GM23248 (cell line): ENCODE data around the gene BCKDHB. TPM values are rescaled to one million over a fixed set of nuclear protein-coding genes. Genes with fewer than 3 reads are reported as not detected.

Experiments used
- DNase-seq: peaks from one replicate; pipeline ENCODE4 v3.0.0-alpha.2; 2015
- H2AFZ ChIP-seq: fragments of 200-600 bp; sonication (generic); 2 replicates; pipeline ENCODE4 v1.6.1; 2016; ENCODE audit warnings: antibody characterized with exemption
- H3F3A ChIP-seq: fragments of 200-600 bp; sonication (generic); 2 replicates; pipeline ENCODE4 v1.6.1; 2016; ENCODE audit warnings: mild to moderate bottlenecking, antibody characterized with exemption, mixed run types; ENCODE audit not compliant: insufficient read depth
- H3K27ac ChIP-seq: fragments of 200-600 bp; sonication (generic); 2 replicates; pipeline ENCODE4 v1.5.1; 2016; ENCODE audit warnings: mild to moderate bottlenecking
- H3K27me3 ChIP-seq: fragments of 200-600 bp; sonication (generic); replicated peaks from 2 replicates; pipeline ENCODE4 v1.6.1; 2016; ENCODE audit warnings: mild to moderate bottlenecking; ENCODE audit not compliant: insufficient read depth
- H3K36me3 ChIP-seq: fragments of 200-600 bp; sonication (generic); 2 replicates; pipeline ENCODE4 v1.6.1; 2016; ENCODE audit warnings: low read depth, mild to moderate bottlenecking
- H3K4me1 ChIP-seq: fragments of 200-600 bp; sonication (generic); 2 replicates; pipeline ENCODE4 v1.6.1; 2016; ENCODE audit warnings: mild to moderate bottlenecking; ENCODE audit not compliant: insufficient read depth
- H3K4me2 ChIP-seq: fragments of 200-600 bp; sonication (generic); one replicate; pipeline ENCODE4 v1.6.1; 2016; ENCODE audit warnings: mild to moderate bottlenecking; ENCODE audit not compliant: unreplicated experiment
- H3K4me3 ChIP-seq: fragments of 200-600 bp; sonication (generic); 2 replicates; pipeline ENCODE4 v1.5.1; 2016; ENCODE audit warnings: mild to moderate bottlenecking
- H3K79me2 ChIP-seq: fragments of 200-600 bp; sonication (generic); 2 replicates; pipeline ENCODE4 v1.6.1; 2016; ENCODE audit warnings: mild to moderate bottlenecking; ENCODE audit not compliant: insufficient read depth
- H3K9ac ChIP-seq: fragments of 200-600 bp; sonication (generic); 2 replicates; pipeline ENCODE4 v1.6.1; 2016; ENCODE audit warnings: mild to moderate bottlenecking
- H3K9me2 ChIP-seq: fragments of 200-600 bp; sonication (generic); 2 replicates; pipeline ENCODE4 v1.6.1; 2016; ENCODE audit warnings: mixed run types, mild to moderate bottlenecking, moderate library complexity; ENCODE audit not compliant: insufficient read depth
- H3K9me3 ChIP-seq: fragments of 200-600 bp; sonication (generic); one replicate; pipeline ENCODE4 v1.6.1; 2017; ENCODE audit warnings: low read depth
- H4K20me1 ChIP-seq: fragments of 200-600 bp; sonication (generic); 2 replicates; pipeline ENCODE4 v1.6.0; 2016; ENCODE audit not compliant: insufficient read depth
- EZH2 ChIP-seq: fragments of 200-600 bp; sonication (generic); IDR thresholded peaks from 2 replicates; pipeline ENCODE4 v1.6.1; 2018; ENCODE audit warnings: antibody characterized with exemption, mild to moderate bottlenecking; ENCODE audit not compliant: insufficient read depth, poor library complexity, severe bottlenecking
- EZH2phosphoT487 ChIP-seq: fragments of 200-600 bp; sonication (generic); IDR thresholded peaks from 2 replicates; pipeline ENCODE4 v1.6.1; 2018; ENCODE audit warnings: antibody characterized with exemption, moderate library complexity, mild to moderate bottlenecking, low read depth; ENCODE audit not compliant: insufficient read depth
- WGBS, 2 experiments: methylation state at CpG; one replicate each; pipeline ENCODE4 v1.1.6; 2015 to 2017; ENCODE audit warnings: low lambda C conversion rate in 2 of 2, low coverage in 1 of 2; ENCODE audit errors: missing lambda C conversion rate in 2 of 2; 5-methylcytosine and 5-hydroxymethylcytosine counted together
- in situ Hi-C: fragments of 300-500 bp; cut with MboI; formaldehyde crosslinking; loops from 2 replicates; pipeline ENCODE4 v1.15.0; 2020
- polyA plus RNA-seq: library from polyadenylated mRNA; unstranded; fragments of >200 nt; fragmentation: Nextera tagmentation; extraction: Ambion mirVana; gene quantifications from 2 replicates; pipeline ENCODE4 v1.2.1, GENCODE V29; 2016
- total RNA-seq: library from RNA; depleted of rRNA; stranded (reverse); fragments of >200 nt; shearing (Covaris generic); gene quantifications from 2 replicates; pipeline ENCODE4 v1.2.3, GENCODE V29; 2014

The BCKDHB gene
- total and polyA plus RNA-seq, 2 experiments from 2014 or later: 18.4 to 33.8 TPM

- peaks cover 10% of the 10 kb centered on the region; the same call in 1 of the 2 replicates for H3F3A ChIP-seq
- WGBS, 2 experiments: 94 to 95% methylated on average over 1 of the region's 1 CpG
Observed at GRCh38 chr6:80356000-80356399, 249.5 kb downstream of the BCKDHB start.

GRCh38 chr6:80356545-80356944 is 250.1 kb downstream of the BCKDHB start:
- TF ChIP-seq EZH2 (no peak), EZH2phosphoT487 (no peak)
- Histone ChIP-seq H3K4me2 (no peak overlapping the region), H4K20me1 (no peaks in the 10 kb centered on the region), H3F3A (peaks cover 10% of the 10 kb centered on the region; the same call in 1 of the 2 replicates), H3K4me1 (0 out of 2 replicates have a peak, but pooled peaks cover 6% of the 10 kb centered on the region), H3K27me3 (no peaks in the 10 kb centered on the region), H3K9me2 (no peaks in the 10 kb centered on the region), H3K79me2 (no peaks in the 10 kb centered on the region), H3K9me3 (no peaks in the 10 kb centered on the region), H3K4me3 (no peak overlapping the region), H3K27ac (no peak overlapping the region), H2AFZ (no peak overlapping the region), H3K36me3 (no peaks in the 10 kb centered on the region), H3K9ac (no peak overlapping the region)
- no peak for DNase-seq
- in situ Hi-C loops: no loop called here
- WGBS, 2 experiments: 17% methylated on average over 2 of the region's 2 CpGs; no CpG with 5 or more reads in 1 of the 2 experiments

More at GRCh38 chr6:80356000-80356399, 249.5 kb downstream of the BCKDHB start:
- no peaks in the 10 kb centered on the region for H3K9me3 ChIP-seq
- in situ Hi-C loops: no loop called here
- H3K4me1 ChIP-seq: 0 out of 2 replicates have a peak, but pooled peaks cover 6% of the 10 kb centered on the region
- DNase-seq: no peak
- no peak overlapping the region for H3K9ac ChIP-seq
- H3K79me2 ChIP-seq: no peaks in the 10 kb centered on the region
- H4K20me1 ChIP-seq: no peaks in the 10 kb centered on the region
- H3K4me2 ChIP-seq: no peak overlapping the region
- TF ChIP-seq EZH2phosphoT487 (no peak), EZH2 (no peak)
- H3K27me3 ChIP-seq: no peaks in the 10 kb centered on the region
- H3K36me3 ChIP-seq: no peaks in the 10 kb centered on the region
- H3K4me3 ChIP-seq: no peak overlapping the region
- H2AFZ ChIP-seq: no peak overlapping the region
- 0 out of 2 replicates have a peak, but pooled peaks cover 2% of the 10 kb centered on the region for H3K9me2 ChIP-seq
- H3K27ac ChIP-seq: no peak overlapping the region

GRCh38 chr6:80357081-80357480 is 250.6 kb downstream of the BCKDHB start:
- H3K9me3 ChIP-seq: no peaks in the 10 kb centered on the region
- H3K27me3 ChIP-seq: no peaks in the 10 kb centered on the region
- no peaks in the 10 kb centered on the region for H4K20me1 ChIP-seq
- H3K27ac ChIP-seq: no peak overlapping the region
- H3K4me1 ChIP-seq: 0 out of 2 replicates have a peak, but pooled peaks cover 6% of the 10 kb centered on the region
- no peak for TF ChIP-seq EZH2phosphoT487
- TF ChIP-seq EZH2: no peak
- H3K36me3 ChIP-seq: no peaks in the 10 kb centered on the region
- H3F3A ChIP-seq: peaks cover 10% of the 10 kb centered on the region; the same call in 1 of the 2 replicates
- H3K79me2 ChIP-seq: no peaks in the 10 kb centered on the region
- in situ Hi-C loops: no loop called here
- H3K9me2 ChIP-seq: no peaks in the 10 kb centered on the region
- DNase-seq: no peak
- 63 to 73% methylated on average over 2 of the region's 2 CpGs for WGBS, 2 experiments
- H3K9ac ChIP-seq: no peak overlapping the region
- H2AFZ ChIP-seq: peak overlapping the region; percentile 13; the same call in 1 of the 2 replicates
- H3K4me3 ChIP-seq: no peak overlapping the region
- H3K4me2 ChIP-seq: no peak overlapping the region

DNA sequence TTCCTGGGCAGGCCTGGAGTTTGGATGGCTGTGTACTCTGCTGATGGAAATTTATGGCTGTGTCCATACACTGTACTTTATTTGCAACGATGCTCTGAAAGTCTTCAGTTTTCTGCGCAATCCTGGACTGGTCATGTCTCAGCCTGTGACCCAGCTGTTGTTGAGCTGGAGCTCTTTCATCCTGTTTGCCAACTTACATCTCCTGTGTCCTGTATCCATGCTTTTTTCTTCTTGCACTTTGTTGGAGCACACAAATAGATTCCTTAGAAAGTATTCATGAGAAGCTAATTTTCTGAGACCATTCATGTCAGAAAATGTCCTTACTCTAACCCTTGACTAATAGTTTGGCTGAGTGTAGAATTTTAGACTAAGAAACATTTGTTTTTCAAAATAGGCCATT is 251.2 kb downstream of the BCKDHB start:
- H4K20me1 ChIP-seq: no peaks in the 10 kb centered on the region
- H3K36me3 ChIP-seq: no peaks in the 10 kb centered on the region
- no peaks in the 10 kb centered on the region for H3K9me2 ChIP-seq
- 10 to 38% methylated on average over 2 of the region's 2 CpGs for WGBS, 2 experiments
- H3K4me1 ChIP-seq: 0 out of 2 replicates have a peak, but pooled peaks cover 6% of the 10 kb centered on the region
- H3K79me2 ChIP-seq: no peaks in the 10 kb centered on the region
- TF ChIP-seq EZH2 (no peak), EZH2phosphoT487 (no peak)
- no peak overlapping the region for H3K9ac ChIP-seq
- peaks cover 10% of the 10 kb centered on the region; the same call in 1 of the 2 replicates for H3F3A ChIP-seq
- no peak overlapping the region for H3K27ac ChIP-seq
- H3K4me2 ChIP-seq: no peak overlapping the region
- no peaks in the 10 kb centered on the region for H3K27me3 ChIP-seq
- H3K9me3 ChIP-seq: no peaks in the 10 kb centered on the region
- DNase-seq: peak; percentile 44
- in situ Hi-C loops: no loop called here
- no peak overlapping the region for H3K4me3 ChIP-seq
- H2AFZ ChIP-seq: peak overlapping the region; percentile 13; the same call in 1 of the 2 replicates
